ENCODE results near the gene LHFPL3.

- TF ChIP-seq CEBPB (IDR thresholded peaks at IDR 0.05) (no peak), EP300 (IDR thresholded peaks at IDR 0.05; ENCODE audit: borderline replicate concordance) (no peak), RAD21 (IDR thresholded peaks at IDR 0.05; ENCODE audit: low read depth) (no peak), NFIC (IDR thresholded peaks at IDR 0.05) (no peak), ZBTB7A (IDR thresholded peaks at IDR 0.05; ENCODE audit: low read depth) (no peak), TCF12 (IDR thresholded peaks at IDR 0.05; ENCODE audit: low read depth) (no peak), EGR1 (IDR thresholded peaks at IDR 0.05) (no peak)
- TF ChIP-seq, protein P1, sequence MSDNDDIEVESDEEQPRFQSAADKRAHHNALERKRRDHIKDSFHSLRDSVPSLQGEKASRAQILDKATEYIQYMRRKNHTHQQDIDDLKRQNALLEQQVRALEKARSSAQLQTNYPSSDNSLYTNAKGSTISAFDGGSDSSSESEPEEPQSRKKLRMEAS (IDR thresholded peaks at IDR 0.05) = no peak
- TF ChIP-seq, protein P2, sequence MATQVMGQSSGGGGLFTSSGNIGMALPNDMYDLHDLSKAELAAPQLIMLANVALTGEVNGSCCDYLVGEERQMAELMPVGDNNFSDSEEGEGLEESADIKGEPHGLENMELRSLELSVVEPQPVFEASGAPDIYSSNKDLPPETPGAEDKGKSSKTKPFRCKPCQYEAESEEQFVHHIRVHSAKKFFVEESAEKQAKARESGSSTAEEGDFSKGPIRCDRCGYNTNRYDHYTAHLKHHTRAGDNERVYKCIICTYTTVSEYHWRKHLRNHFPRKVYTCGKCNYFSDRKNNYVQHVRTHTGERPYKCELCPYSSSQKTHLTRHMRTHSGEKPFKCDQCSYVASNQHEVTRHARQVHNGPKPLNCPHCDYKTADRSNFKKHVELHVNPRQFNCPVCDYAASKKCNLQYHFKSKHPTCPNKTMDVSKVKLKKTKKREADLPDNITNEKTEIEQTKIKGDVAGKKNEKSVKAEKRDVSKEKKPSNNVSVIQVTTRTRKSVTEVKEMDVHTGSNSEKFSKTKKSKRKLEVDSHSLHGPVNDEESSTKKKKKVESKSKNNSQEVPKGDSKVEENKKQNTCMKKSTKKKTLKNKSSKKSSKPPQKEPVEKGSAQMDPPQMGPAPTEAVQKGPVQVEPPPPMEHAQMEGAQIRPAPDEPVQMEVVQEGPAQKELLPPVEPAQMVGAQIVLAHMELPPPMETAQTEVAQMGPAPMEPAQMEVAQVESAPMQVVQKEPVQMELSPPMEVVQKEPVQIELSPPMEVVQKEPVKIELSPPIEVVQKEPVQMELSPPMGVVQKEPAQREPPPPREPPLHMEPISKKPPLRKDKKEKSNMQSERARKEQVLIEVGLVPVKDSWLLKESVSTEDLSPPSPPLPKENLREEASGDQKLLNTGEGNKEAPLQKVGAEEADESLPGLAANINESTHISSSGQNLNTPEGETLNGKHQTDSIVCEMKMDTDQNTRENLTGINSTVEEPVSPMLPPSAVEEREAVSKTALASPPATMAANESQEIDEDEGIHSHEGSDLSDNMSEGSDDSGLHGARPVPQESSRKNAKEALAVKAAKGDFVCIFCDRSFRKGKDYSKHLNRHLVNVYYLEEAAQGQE (IDR thresholded peaks at IDR 0.05; ENCODE audit: low read depth) = no peak
Measured at GRCh38 chr7:104800307-104800706, 471.9 kb downstream of the LHFPL3 start.

Measured in Ishikawa (cell line).